ENCODE data around the gene PLCD4.

PLCD4 gene

DNA sequence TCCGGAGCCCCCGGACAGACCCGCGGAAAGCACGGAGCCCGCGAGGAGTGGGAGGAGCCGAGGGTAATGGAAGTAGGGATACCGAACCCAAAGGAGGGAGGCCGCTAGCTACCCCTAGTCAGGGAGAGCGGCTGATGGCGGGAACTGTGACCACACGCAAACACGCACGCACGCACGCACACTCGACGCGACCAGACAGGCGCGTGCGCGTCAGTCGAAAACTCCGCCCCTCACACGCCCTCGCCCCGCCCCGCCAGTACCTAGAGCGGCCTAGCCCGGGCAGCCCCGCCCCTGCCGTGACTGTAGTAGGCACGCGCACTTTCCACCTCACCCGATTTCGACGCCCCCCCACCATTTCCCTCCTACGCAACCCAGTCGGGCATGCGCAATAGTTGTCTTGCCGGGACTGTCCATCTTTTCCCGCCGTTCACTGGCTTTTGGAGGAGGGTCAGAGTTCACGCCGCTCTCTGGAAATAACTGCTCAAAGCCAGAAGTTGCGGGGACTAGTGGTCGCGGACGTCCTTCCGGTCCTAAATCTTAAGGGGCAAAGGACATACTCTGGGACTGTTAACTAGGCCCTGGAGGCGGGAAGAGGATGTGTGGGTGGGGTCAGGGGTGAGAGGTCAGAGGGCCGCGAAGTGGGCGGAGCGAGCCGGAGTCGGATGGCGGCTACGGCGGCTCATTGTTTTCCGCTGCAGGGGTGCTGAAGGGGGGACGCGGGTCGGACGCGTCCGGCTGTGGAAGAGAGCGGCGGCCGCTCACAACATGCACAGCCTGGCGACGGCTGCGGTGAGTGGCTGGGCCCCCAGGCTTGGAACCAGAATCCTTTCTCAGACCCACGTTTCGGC, 39.3 kb upstream of the PLCD4 start, which contains the start of the genes CNOT9 and USP37:
TSS of gene CNOT9 (plus strand) at position 650 of the 848 bp plus-strand sequence. CDS start at position 766, 116 bp downstream.
TSS of gene USP37 (minus strand) at position 162 of the 848 bp plus-strand sequence. CDS start 9,698 bp downstream, outside the sequence.
- H3K4me1 ChIP-seq (ENCODE audit: insufficient read depth, low read length, severe bottlenecking), result peaks cover 36% of the 10 kb centered on the region
- peak within 1 kb of the TSS; percentile 95 for H3K9ac ChIP-seq (ENCODE audit: low read length)
- H3K4me3 ChIP-seq (ENCODE audit: low read depth, low read length, poor library complexity, severe bottlenecking), result peak within 1 kb of the TSS; percentile 90
- H3K27ac ChIP-seq (ENCODE audit: low read depth, low read length, poor library complexity, severe bottlenecking), result peak within 1 kb of the TSS; percentile 81
- peaks cover 30% of the 10 kb centered on the region for H3K36me3 ChIP-seq (ENCODE audit: insufficient read depth, low read length)
- H4K20me1 ChIP-seq (ENCODE audit: insufficient read depth, low read length), result no peaks in the 10 kb centered on the region
- TF ChIP-seq CTCF (IDR thresholded peaks at IDR 0.05; ENCODE audit: low read length) (no peak), EZH2 (IDR thresholded peaks at IDR 0.05; ENCODE audit: borderline replicate concordance, low read length) (no peak)
- H3K27me3 ChIP-seq (ENCODE audit: insufficient read depth, low read length), result no peaks in the 10 kb centered on the region
- peak within 1 kb of the TSS; percentile 94 for H3K4me2 ChIP-seq (ENCODE audit: low read length)
- H3K9me2 ChIP-seq (ENCODE audit: low read depth, low read length), result no peaks in the 10 kb centered on the region
- H3K79me2 ChIP-seq (ENCODE audit: insufficient read depth, low read length), result peaks cover 82% of the 10 kb centered on the region
- H2AFZ ChIP-seq (ENCODE audit: low read length), result no peak within 1 kb of the TSS
- H3F3A ChIP-seq (ENCODE audit: insufficient read depth, low read length), result no peaks in the 10 kb centered on the region
- H3K9me3 ChIP-seq (ENCODE audit: low read length), result no peaks in the 10 kb centered on the region

- peaks cover 86% of the 10 kb centered on the region for H3K79me2 ChIP-seq (ENCODE audit: insufficient read depth, low read length)
- H3K4me3 ChIP-seq (ENCODE audit: low read depth, low read length, poor library complexity, severe bottlenecking), result peak overlapping the region; percentile 90
- no peaks in the 10 kb centered on the region for H3F3A ChIP-seq (ENCODE audit: insufficient read depth, low read length)
- H3K9me3 ChIP-seq (ENCODE audit: low read length), result no peaks in the 10 kb centered on the region
- peak overlapping the region; percentile 95 for H3K9ac ChIP-seq (ENCODE audit: low read length)
- peaks cover 36% of the 10 kb centered on the region for H3K4me1 ChIP-seq (ENCODE audit: insufficient read depth, low read length, severe bottlenecking)
- H2AFZ ChIP-seq (ENCODE audit: low read length), result no peak overlapping the region
- peak overlapping the region; percentile 94 for H3K4me2 ChIP-seq (ENCODE audit: low read length)
- no peak for TF ChIP-seq CTCF (IDR thresholded peaks at IDR 0.05; ENCODE audit: low read length)
- H3K9me2 ChIP-seq (ENCODE audit: low read depth, low read length), result no peaks in the 10 kb centered on the region
- peaks cover 29% of the 10 kb centered on the region for H3K36me3 ChIP-seq (ENCODE audit: insufficient read depth, low read length)
- no peaks in the 10 kb centered on the region for H3K27me3 ChIP-seq (ENCODE audit: insufficient read depth, low read length)
- no peaks in the 10 kb centered on the region for H4K20me1 ChIP-seq (ENCODE audit: insufficient read depth, low read length)
- H3K27ac ChIP-seq (ENCODE audit: low read depth, low read length, poor library complexity, severe bottlenecking), result peak overlapping the region; percentile 81
These were observed 38.7 kb upstream of the PLCD4 start for GRCh38 chr2:218569038-218569431.

GRCh38 chr2:218569661-218570500, 37.8 kb upstream of the PLCD4 start:
- Histone ChIP-seq H3K9me3 (ENCODE audit: low read length) (no peaks in the 10 kb centered on the region), H3K4me1 (ENCODE audit: insufficient read depth, low read length, severe bottlenecking) (peaks cover 36% of the 10 kb centered on the region), H3F3A (ENCODE audit: insufficient read depth, low read length) (no peaks in the 10 kb centered on the region), H3K9ac (ENCODE audit: low read length) (peak overlapping the region; percentile 95), H4K20me1 (ENCODE audit: insufficient read depth, low read length) (no peaks in the 10 kb centered on the region), H3K4me2 (ENCODE audit: low read length) (peak overlapping the region; percentile 94), H3K36me3 (ENCODE audit: insufficient read depth, low read length) (peaks cover 36% of the 10 kb centered on the region), H3K79me2 (ENCODE audit: insufficient read depth, low read length) (peaks cover 91% of the 10 kb centered on the region), H3K27ac (ENCODE audit: low read depth, low read length, poor library complexity, severe bottlenecking) (peak overlapping the region; percentile 81), H2AFZ (ENCODE audit: low read length) (no peak overlapping the region), H3K4me3 (ENCODE audit: low read depth, low read length, poor library complexity, severe bottlenecking) (peak overlapping the region; percentile 90), H3K9me2 (ENCODE audit: low read depth, low read length) (no peaks in the 10 kb centered on the region), H3K27me3 (ENCODE audit: insufficient read depth, low read length) (no peaks in the 10 kb centered on the region)
- TF ChIP-seq CTCF (IDR thresholded peaks at IDR 0.05; ENCODE audit: low read length) (no peak), EZH2 (IDR thresholded peaks at IDR 0.05; ENCODE audit: borderline replicate concordance, low read length) (no peak)
